GM18909 (cell line): ENCODE results near the gene REM2.

ENCODE experiments used
- ATAC-seq: cut with Tn5 transposase; IDR thresholded peaks from one replicate; pipeline ENCODE4 v1.9.1; 2021; ENCODE audit warnings: mild to moderate bottlenecking; ENCODE audit not compliant: unreplicated experiment, poor library complexity

REM2 gene

DNA sequence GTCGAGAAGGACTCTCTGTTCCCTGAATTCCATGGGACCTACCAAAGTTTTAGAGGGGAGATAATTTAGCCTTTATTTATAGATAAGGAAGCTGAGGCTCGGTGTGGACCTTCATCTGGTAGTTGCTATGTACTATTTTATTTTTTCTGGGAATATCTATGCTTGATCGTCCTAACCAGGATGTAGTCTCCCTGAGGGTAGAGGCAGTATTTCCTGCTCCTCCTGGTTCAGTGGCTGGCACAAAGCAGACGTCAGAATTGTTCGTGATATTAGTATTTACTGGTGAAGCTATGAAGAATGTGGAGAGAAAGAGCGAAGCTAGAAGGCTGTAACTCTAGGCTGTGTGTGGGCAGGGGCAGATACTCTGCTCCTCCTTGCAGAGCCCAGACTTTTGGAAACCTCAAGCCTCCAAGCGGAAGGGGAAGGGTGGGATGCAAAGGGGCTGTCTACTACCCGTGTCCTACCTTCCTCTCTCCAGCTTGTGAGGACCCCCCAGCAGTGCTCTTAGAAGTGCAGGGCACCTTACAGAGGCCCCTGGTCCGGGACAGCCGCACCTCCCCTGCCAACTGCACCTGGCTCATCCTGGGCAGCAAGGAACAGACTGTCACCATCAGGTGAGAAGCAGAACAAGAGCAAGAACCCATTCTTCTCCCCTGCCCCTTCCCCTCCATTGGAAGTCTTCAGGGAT lies 10.0 kb upstream of the REM2 start:
- no peak for ATAC-seq

DNA sequence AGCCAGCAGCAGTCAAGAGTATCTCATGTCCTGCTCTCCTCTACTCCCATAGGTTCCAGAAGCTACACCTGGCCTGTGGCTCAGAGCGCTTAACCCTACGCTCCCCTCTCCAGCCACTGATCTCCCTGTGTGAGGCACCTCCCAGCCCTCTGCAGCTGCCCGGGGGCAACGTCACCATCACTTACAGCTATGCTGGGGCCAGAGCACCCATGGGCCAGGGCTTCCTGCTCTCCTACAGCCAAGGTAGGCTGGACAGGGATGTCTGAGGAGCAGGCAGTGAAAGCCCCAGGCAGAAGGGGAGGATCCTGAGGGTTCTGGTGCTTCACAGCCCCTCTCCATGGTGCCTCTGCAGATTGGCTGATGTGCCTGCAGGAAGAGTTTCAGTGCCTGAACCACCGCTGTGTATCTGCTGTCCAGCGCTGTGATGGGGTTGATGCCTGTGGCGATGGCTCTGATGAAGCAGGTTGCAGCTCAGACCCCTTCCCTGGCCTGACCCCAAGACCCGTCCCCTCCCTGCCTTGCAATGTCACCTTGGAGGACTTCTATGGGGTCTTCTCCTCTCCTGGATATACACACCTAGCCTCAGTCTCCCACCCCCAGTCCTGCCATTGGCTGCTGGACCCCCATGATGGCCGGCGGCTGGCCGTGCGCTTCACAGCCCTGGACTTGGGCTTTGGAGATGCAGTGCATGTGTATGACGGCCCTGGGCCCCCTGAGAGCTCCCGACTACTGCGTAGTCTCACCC lies 7.8 kb upstream of the REM2 start:
- ATAC-seq: no peak

DNA sequence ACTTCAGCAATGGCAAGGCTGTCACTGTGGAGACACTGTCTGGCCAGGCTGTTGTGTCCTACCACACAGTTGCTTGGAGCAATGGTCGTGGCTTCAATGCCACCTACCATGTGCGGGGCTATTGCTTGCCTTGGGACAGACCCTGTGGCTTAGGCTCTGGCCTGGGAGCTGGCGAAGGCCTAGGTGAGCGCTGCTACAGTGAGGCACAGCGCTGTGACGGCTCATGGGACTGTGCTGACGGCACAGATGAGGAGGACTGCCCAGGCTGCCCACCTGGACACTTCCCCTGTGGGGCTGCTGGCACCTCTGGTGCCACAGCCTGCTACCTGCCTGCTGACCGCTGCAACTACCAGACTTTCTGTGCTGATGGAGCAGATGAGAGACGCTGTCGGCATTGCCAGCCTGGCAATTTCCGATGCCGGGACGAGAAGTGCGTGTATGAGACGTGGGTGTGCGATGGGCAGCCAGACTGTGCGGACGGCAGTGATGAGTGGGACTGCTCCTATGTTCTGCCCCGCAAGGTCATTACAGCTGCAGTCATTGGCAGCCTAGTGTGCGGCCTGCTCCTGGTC lies 7.2 kb upstream of the REM2 start:
- ATAC-seq: no peak

DNA sequence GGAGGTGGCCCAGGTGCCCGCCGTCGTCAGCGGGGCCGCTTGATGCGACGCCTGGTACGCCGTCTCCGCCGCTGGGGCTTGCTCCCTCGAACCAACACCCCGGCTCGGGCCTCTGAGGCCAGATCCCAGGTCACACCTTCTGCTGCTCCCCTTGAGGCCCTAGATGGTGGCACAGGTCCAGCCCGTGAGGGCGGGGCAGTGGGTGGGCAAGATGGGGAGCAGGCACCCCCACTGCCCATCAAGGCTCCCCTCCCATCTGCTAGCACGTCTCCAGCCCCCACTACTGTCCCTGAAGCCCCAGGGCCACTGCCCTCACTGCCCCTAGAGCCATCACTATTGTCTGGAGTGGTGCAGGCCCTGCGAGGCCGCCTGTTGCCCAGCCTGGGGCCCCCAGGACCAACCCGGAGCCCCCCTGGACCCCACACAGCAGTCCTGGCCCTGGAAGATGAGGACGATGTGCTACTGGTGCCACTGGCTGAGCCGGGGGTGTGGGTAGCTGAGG lies 6.0 kb upstream of the REM2 start:
- no peak for ATAC-seq

DNA sequence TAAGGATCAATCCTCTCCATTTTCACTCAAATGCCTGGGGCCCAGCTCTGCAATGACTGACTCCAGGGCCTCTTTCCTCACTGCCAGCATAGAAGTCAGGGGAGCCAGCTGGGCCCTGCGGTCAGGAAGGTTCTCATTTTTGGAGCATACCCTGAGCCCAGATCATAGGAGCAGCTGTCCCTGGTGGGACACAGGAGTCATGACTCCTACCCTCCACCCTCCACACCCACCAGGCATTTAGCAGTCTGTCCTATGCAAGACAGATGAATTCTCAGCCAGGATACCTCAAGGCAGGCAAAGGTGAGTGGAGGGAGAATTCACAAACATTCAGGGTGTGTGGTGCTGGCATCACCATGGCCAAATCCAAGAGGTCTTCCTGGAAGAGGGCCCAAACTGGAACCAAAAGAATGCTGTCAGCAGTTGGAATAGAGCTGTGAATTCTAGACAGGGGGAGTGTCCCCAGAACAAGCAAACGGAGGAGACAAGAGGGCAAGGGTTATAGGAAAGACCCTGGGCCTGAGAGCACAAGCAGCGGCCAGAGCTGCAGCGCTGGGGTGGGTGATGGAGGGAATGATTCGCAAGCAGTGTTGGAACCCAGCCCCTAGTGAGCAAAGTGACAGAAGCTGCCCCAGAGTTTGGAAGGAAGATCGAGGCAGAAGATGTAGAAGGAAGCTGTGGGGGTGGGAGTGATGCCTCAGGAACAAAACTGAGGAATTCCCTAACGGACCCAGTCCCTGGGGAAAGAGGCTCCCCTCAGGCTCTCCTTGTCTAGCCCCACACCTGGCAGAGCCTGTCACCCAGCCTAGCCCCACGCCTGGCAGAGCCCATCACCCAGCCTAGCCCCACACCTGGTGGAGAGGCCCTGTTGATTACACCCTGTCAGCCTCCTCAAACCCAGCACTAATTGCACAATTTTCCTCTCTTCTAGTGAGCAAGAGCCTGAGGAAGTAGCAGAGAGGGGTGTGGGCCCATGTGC lies 4.5 kb upstream of the REM2 start:
- ATAC-seq: no peak

DNA sequence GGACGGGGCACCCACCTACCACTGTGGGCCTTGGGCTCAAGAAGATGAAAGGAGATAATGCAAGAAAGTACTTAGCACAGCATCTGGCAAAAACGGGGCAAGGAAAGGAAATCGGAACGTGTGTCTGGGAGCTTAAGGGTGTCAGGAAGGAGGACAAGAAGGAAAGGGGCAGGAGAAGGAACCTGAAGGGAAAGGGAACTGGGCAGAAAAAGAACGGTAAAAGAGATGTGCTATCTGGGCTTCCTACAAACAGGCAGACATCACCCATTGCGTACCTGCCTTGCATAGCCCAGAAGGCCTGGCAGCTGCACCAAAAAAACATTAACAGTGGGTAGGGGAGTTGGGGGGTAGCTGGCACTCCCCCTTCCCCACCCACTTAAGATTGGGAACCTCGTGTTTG lies 958 bp upstream of the REM2 start:
- no peak for ATAC-seq

DNA sequence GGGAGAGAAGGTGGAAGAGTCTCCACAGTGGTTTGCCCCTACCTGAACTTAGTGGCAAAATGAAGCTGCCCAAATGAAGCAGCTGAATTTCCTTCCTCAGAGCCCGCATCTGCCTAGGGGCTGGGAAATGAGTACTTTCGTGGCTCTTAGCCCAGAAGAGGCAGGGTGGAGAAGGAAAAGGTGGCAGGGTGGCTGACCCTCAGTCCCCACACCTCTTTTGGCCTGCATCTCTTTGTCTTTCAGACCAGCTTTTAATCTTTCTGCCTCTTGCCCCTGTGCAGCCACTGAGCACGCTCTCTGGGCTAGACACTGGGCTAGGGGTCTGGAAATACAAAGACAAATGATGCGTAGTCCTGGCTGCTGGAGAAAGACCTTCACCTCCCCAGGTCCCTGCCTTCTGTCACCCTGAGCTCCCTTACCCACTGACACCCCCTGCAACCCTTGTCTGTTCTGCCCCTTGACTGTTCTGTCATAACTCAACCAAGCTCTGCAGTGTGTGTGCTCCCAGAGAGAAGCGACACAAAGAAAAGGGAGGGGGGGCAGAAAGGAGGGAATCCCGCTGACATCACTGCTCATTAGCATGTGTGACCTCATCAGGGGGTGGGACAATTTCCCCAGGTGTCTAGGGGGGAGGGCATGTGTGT lies 371 bp upstream of the REM2 start:
- no peak for ATAC-seq

DNA sequence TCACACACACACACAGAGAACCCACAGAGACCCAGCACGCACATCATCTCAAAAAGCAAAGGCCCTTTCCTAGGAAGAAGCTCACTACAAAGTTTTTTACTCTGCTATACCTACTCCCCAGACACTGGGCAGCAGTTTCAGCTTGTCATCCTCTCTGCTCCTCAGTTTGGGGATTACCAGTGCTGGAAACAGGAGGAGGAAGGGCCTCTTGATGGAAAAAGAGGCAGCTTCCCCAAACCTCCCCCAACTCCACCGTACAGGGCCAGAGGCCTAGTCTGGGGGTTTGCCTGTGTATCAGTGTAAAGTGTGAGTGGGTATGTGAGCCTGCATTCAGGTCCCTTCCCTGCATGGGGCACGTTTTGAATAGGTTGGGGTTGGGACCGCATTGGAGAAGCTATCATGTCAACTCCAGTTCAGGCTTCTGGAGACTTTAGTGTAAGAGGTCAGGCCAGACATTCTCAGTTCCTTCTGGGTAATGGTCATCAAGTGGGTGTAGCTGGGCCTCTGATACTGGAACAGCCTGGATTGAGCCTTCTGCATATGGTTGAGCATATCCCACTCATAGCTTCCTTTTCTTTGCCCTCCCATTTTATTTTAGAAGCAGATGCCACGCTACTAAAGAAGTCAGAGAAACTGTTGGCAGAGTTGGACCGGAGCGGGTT lies 1.2 kb downstream of the REM2 start:
- ATAC-seq: no peak

DNA sequence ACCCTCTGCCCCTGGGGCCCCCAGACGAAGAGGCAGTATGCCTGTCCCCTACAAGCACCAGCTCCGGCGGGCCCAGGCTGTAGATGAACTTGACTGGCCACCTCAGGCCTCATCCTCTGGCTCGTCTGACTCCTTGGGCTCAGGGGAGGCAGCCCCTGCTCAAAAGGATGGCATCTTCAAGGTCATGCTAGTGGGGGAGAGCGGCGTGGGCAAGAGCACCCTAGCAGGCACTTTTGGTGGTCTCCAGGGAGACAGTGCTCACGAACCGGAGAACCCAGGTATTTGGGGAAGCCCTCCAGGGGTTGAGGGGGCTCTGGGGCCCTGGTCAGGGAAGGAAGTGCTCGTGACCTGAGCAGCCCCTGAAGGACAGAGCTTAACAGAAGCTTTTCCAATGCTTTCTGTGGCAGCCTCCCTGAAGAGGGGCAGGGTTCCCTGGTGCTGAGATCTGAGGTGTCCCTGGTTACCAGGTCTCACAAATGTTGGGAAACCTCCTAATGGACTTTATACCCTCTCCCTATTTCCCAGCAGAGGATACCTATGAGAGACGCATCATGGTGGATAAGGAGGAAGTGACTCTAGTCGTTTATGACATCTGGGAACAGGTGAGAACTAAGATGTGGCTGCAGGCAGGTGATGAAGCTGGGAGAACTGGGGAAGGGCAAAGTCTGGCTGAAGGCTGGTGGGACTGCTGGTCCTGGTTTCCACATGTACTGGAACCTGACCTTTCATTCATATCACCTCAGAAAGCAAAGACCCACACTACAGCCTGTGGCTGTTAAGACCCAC lies 1.9 kb downstream of the REM2 start:
- ATAC-seq: no peak

DNA sequence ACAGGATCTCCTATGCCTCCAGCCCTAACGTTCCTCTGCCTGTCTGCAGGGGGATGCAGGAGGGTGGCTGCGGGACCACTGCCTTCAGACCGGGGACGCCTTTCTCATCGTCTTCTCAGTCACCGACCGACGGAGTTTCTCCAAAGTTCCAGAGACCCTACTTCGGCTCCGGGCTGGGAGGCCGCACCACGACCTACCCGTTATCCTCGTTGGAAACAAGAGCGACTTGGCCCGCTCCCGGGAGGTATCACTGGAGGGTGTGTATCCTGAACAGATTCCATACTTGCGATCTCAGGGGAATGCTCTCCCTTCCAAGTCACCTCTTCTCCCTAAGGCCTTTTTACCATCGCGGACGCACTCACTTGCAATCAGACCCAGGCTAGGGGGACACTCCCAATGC lies 3.0 kb downstream of the REM2 start:
- ATAC-seq: no peak

DNA sequence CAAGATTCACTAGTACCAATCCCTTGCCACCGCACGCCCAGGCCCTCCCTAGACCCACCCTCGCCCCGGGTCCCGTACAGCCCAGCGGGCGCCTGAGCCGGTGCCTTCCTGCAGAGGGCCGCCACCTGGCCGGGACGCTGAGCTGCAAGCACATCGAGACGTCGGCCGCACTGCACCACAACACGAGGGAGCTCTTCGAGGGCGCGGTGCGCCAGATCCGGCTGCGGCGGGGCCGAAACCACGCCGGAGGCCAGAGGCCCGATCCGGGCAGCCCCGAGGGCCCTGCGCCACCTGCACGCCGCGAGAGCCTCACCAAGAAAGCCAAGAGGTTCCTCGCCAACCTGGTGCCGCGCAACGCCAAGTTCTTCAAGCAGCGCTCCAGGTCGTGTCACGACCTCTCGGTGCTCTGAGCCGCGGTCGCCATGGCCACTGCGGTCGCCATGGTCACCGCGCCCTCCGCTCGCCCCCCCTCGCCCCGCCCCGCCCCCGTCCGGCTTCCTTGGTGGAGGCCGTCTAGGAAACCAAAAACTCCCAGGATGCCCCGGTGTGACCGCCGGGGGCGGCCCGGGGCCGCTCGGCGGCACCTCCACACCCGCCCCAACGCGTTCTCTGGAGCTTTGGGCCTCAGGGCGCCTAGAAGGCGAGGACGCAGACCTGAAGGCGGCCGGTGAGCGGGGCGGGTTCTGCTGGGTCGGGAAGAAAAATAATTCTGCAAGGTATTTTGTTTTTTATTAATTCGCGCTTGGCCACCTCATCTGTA lies 3.7 kb downstream of the REM2 start:
- peak; percentile 53 for ATAC-seq

DNA sequence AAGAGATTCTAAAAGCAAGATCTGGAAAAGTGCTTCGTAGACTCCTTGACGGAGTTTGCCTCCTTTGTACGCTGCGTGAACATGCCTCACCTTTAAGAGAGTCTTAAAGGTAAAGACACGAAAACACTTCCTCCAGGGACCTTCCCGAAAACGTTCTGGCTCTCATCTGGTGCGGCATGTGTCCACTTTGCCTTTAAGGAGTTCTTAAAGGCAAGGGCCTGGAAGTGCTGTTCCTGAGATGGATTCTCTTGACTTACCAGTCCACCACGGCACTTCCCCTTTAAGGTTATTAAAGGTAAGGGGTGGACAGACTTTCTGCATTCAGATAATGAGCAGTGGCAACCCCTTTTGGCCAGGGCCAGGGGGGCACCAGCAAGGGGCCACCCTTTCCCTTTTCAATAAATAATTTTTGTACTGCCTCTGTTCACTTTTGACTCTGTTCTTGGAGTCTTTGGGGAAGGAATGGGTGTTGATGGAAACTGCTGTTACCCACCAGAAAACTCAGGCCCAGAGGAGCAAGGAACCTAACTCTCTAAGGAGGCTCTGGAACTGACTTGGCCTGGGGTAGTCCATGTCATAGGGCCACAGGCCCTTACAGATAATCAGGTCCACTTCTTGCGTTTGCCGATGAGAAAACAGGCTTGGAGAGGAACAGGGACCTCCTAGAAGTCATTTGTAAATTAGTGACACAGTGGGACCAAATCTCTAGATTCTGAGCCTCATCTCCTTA lies 4.4 kb downstream of the REM2 start:
- peak; percentile 47 for ATAC-seq

DNA sequence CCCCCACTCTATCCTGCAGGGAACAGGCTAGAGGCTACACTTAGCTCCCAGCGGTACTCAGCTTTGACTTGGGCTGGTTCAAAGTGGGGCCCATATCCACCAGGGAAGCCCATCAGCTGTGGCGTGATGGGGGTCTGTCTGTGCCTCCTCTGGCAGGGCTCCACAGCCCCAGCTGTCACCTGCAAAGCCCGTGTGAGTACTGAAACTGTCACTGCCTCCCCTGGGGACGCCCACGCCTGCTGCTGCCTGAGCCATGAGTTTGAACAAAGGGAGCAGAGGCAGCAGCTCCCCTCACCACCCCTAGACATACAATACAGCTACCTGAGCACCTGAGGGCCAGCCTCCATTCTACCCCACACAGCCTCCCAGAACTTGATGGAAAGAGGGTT lies 5.0 kb downstream of the REM2 start:
- ATAC-seq: peak; percentile 55

DNA sequence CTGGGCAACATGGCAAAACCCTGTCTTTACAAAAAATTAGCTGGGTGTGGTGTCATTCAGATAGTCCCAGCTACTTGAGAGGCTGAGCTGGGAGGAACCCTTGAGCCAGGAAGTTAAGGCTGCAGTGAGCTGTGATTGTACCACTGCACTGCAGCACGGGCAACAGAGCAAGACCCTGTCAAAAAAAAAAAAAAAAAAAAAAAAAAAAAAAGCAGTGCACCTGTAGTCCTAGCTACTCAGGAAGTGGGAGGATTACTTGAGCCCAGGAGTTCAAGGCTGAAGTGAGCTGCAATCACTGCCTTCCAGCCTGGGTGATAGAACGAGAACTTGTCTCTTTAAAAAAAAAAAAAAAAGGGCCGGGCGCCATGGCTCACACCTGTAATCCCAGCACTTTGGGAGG lies 5.6 kb downstream of the REM2 start:
- ATAC-seq: no peak

DNA sequence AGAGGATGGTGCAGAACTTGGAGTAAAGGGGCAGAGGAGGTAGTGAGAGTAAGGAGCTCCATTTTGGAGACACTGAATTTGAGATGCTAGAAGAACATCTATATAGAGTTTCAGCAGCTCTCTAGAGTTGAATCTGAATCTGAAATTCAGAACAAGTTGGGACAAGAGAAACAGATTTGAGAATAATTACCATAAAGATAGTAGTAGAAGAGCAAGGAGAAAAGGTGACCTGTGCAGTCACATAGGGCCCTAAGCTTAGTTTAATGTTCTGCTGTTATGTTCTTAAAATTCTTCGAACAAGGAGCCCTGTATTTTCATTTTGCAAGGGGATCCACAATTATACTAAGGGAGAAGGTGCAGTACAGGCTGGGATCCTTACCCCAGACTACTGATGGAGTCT lies 7.4 kb downstream of the REM2 start:
- ATAC-seq: no peak

DNA sequence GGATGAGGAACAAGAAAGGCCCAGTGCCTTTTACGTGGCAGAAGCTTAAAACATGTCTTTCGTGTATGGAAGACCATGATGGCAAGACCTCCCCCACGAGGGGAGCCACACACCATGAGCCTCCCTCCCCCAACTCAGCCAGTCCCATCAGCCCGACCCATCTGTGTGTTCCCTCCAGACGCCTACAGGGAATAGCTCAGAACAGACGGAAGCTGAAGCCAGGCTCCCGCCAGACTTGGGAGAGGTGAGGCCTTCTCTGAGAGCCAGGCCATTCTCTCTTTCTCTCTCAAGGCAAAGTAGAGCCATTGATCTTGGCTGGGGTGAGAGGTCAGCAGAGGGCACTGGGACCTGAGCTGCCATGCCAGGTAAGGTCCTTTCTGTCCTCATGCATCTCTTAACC lies 9.5 kb downstream of the REM2 start:
- no peak for ATAC-seq

DNA sequence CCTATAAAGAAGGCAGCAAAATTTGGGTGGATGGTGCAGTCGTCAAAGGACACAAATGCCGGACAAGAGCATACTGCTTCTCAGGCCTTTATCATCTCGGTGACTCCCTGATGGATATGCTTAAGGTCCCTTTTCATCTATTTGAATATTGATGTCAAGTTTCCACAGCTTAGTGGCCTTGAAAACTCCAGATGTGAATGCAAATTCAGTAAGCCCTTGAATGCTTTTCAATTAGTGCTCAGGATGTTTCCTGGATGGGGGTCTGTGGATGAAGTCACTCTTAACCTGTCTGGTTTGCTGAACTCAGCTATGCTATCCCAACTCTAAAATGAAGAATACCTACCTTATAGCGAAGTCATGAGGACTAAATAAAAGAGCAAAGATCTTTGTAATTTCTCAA lies 10.7 kb downstream of the REM2 start:
- ATAC-seq: no peak
